Activated naive CD4-positive, alpha-beta T cell treated with anti-CD3 and anti-CD28 coated beads, Interleukin-2, amount 50 U/mL, for 24 hours (primary cell): ENCODE measurements around the gene APCS.

Experiments
- H3K27ac Mint-ChIP-seq: one replicate; pipeline ENCODE4 v1.8.0; 2021; ENCODE audit warnings: mild to moderate bottlenecking, mixed read lengths
- H3K27me3 Mint-ChIP-seq: one replicate; pipeline ENCODE4 v1.8.0; 2021; ENCODE audit warnings: mixed read lengths
- H3K36me3 Mint-ChIP-seq: one replicate; pipeline ENCODE4 v1.8.0; 2021; ENCODE audit warnings: mixed read lengths
- H3K4me1 Mint-ChIP-seq: one replicate; pipeline ENCODE4 v1.8.0; 2021; ENCODE audit warnings: mixed read lengths
- H3K4me3 Mint-ChIP-seq: one replicate; pipeline ENCODE4 v1.8.0; 2021; ENCODE audit warnings: mild to moderate bottlenecking, mixed read lengths
- H3K9me3 Mint-ChIP-seq: one replicate; pipeline ENCODE4 v1.8.0; 2021; ENCODE audit warnings: mixed read lengths

The APCS gene

DNA sequence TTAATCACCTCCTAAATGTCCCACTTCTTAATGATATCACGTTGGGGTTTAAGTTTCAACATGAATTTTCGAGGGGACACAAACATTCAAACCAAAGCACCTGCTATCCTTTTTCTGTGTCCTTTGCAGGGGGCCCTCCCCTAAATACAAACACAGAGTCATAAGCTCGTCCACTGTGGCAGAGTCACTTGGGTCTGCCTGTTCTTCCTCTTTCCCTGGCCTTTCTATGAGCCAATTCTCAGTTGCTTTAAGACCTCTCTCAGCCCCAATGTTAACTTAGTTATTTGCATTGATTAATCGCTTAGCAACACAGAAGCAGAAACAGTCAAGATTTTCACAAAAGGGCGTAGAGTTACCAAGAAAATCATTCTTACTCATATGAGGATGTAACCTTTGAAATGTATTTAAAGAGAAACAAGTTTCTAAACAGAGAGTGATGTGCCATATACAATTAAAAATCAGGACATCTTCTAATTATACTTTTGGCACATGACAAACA, 14.9 kb downstream of the APCS start:
- Mint-ChIP-seq H3K4me3 (no peak overlapping the region), H3K9me3 (peaks cover 7% of the 10 kb centered on the region), H3K27ac (no peak overlapping the region), H3K27me3 (peaks cover 27% of the 10 kb centered on the region), H3K4me1 (no peaks in the 10 kb centered on the region), H3K36me3 (no peaks in the 10 kb centered on the region)

- H3K27ac Mint-ChIP-seq: peak overlapping the region; percentile 14
- H3K4me3 Mint-ChIP-seq: no peak overlapping the region
- peaks cover 20% of the 10 kb centered on the region for H3K27me3 Mint-ChIP-seq
- H3K36me3 Mint-ChIP-seq: no peaks in the 10 kb centered on the region
- H3K4me1 Mint-ChIP-seq: no peaks in the 10 kb centered on the region
- no peaks in the 10 kb centered on the region for H3K9me3 Mint-ChIP-seq
Observed at GRCh38 chr1:159612211-159612885, 24.7 kb downstream of the APCS start.

DNA sequence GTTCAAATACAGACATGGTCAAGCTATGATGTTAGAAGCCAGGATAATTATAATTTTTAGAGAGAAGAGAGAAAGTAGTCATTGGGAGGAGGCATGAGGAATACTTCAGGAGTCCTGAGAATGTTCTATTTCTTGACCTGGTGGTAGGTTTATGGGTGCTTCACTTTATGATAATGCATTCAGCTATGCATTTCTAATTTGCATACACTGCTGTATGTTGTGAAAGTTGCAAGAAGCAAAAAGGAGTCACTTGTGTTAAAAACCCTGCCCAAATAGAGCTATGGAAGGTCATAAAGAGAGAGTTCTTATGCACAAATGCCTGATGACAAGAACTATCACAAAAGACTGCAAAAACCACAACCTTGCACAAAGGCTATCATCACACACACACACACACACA, 45.3 kb downstream of the APCS start:
- H3K36me3 Mint-ChIP-seq: no peaks in the 10 kb centered on the region
- H3K4me3 Mint-ChIP-seq: no peak overlapping the region
- H3K9me3 Mint-ChIP-seq: no peaks in the 10 kb centered on the region
- peaks cover 9% of the 10 kb centered on the region for H3K27me3 Mint-ChIP-seq
- H3K27ac Mint-ChIP-seq: no peak overlapping the region
- H3K4me1 Mint-ChIP-seq: no peaks in the 10 kb centered on the region
